Activated naive CD8-positive, alpha-beta T cell (primary cell): ENCODE data around the gene WDR5.
A peak's percentile ranks its signal among the peaks of the same experiment; 100 is the strongest.

Source experiments
- H3K27ac Mint-ChIP-seq: one replicate; pipeline ENCODE4 v1.8.0; 2021; ENCODE audit warnings: mixed read lengths
- H3K27me3 Mint-ChIP-seq: one replicate; pipeline ENCODE4 v1.8.0; 2021; ENCODE audit warnings: mixed read lengths
- H3K36me3 Mint-ChIP-seq: one replicate; pipeline ENCODE4 v1.8.0; 2021; ENCODE audit warnings: mixed read lengths
- H3K4me1 Mint-ChIP-seq: one replicate; pipeline ENCODE4 v1.8.0; 2021; ENCODE audit warnings: low read depth, mixed read lengths
- H3K4me3 Mint-ChIP-seq: one replicate; pipeline ENCODE4 v1.8.0; 2021; ENCODE audit warnings: mild to moderate bottlenecking, mixed read lengths
- H3K9me3 Mint-ChIP-seq: one replicate; pipeline ENCODE4 v1.8.0; 2021; ENCODE audit warnings: low read depth, mixed read lengths

Gene WDR5

DNA sequence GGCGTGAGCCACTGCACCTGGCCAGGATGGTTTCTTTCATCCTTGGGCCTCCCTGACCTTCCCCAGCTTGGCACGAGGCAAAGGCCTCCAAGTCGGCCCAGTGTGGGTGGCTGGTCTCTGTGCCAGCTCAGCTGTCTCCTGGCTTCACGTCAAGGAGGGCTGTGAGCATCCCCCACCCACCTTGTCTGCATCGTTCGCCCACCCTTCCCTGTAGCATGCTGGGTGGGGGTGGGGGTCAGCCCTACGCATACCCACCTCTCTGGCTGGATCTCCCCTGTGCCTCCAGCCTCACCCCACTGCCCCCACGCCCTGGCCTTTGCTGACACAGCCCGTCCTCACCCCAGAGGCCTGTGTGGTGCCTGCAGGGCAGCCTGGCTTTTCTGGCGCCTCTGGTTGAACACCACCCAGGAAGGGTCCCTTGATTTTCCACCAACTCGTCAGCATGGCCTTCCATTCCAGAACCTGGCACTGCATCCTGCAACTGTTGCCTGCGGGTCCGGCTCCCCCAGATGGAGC is 8.8 kb upstream of the WDR5 start:
- H3K36me3 Mint-ChIP-seq = no peaks in the 10 kb centered on the region
- H3K4me1 Mint-ChIP-seq = no peaks in the 10 kb centered on the region
- H3K27ac Mint-ChIP-seq = no peak overlapping the region
- H3K9me3 Mint-ChIP-seq = no peaks in the 10 kb centered on the region
- no peaks in the 10 kb centered on the region for H3K27me3 Mint-ChIP-seq
- H3K4me3 Mint-ChIP-seq = no peak overlapping the region

DNA sequence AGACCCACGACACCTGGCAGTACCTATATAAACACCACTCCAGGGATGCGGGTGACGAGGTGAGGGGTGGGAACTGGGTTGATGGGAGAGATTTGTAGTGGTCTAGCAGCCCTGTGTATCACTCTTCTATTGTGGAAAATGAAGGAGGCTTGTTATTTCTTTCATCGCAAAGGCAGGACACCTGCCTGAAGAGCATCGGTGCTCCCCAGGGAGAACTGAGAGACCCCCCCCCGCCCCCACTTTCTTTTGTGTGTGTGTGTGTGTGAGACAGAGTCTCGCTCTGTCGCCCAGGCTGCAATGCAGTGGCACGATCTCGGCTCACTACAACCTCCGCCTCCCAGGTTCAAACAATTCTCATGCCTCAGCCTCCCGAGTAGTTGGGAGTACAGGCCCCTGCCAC is 8.3 kb upstream of the WDR5 start:
- Mint-ChIP-seq H3K9me3 (no peaks in the 10 kb centered on the region), H3K27ac (no peak overlapping the region), H3K4me3 (no peak overlapping the region), H3K27me3 (no peaks in the 10 kb centered on the region), H3K36me3 (no peaks in the 10 kb centered on the region), H3K4me1 (no peaks in the 10 kb centered on the region)

DNA sequence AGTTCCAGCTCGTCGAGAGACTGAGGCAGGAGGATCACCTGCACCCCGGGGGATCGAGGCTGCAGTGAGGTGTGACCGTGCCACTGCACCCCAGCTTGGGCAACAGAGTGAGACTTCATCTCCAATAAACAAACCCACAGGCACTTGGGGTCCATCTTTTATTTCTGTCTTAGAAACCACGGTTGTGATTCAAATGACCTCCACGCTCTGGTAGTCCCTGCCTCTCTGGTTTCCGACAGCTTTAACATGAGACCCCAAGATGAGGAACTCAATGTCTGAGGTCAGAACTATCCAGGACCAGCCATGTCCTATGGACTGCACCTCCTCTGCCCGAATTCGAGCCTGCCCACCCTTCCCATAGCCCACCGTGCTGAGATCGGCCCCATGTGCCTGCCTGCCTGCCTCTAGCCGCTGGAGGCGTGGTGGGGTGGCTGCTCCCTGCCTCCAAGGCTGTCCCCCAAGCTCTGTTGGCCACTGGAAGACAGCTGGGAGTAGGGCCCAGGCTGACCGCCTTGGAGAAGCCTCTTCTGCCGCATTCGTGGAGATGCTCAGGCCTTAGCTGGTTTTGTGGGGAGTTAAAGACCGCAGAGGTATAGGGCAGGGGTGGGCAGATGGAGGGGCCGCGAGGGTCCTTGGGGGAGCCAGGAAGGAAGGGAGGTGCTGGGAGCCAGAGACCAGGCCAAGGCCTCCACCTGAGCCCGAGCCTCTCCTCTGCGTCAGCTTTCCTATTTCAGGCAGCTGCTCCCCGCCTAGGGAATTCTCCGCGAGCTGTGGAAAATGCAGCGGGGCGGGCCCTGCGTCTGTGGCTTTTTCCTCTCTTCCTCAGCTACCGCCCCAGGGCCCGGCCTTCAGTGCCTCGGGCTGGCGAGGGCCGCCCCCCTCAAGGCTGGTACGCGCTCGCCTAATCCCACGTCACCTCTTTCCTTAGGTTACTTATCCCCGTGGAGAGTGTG is 6.9 kb upstream of the WDR5 start:
- Mint-ChIP-seq H3K27ac (no peak overlapping the region), H3K9me3 (no peaks in the 10 kb centered on the region), H3K36me3 (no peaks in the 10 kb centered on the region), H3K4me1 (peaks cover 3% of the 10 kb centered on the region), H3K27me3 (no peaks in the 10 kb centered on the region), H3K4me3 (no peak overlapping the region)

DNA sequence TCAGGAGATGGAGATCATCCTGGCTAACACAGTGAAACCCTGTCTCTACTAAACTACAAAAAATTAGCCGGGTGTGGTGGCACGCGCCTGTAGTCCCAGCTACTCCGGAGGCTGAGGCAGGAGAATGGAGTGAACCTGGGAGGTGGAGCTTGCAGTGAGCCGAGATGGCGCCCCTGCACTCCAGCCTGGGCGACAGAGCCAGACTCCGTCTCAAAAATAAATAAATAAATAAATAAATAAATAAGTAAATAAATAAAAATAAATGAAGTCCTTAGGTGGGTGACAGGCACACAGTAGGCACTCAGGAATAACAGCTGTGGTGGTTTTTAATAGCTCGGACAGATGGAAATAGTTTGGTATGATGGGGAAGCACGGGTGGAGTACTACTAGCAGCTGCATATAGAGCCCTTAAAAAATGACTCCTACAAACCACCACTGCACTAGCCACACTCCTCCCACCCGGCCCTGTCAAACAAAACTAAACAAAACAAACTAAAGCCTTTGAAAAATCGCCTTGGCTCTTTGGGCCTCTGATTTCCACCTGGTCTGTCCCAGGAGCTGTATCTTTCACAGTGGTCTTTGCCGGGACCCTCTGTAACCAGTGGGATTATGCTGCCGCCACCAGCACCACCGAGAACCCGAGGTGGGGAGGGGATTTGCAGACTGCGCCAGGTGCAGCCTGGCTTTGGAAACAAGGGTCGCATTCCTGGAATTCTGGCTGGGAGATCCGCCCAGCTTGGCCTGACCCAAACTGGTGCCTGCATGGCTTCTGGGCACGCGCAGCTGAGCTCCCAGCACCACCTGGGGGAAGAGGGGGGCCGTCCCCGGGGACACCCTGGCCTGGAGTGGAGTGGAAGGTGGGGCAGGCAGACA is 5.1 kb upstream of the WDR5 start:
- no peaks in the 10 kb centered on the region for H3K9me3 Mint-ChIP-seq
- H3K4me1 Mint-ChIP-seq = peaks cover 10% of the 10 kb centered on the region
- H3K36me3 Mint-ChIP-seq = no peaks in the 10 kb centered on the region
- H3K27me3 Mint-ChIP-seq = no peaks in the 10 kb centered on the region
- H3K27ac Mint-ChIP-seq = no peak overlapping the region
- no peak overlapping the region for H3K4me3 Mint-ChIP-seq

DNA sequence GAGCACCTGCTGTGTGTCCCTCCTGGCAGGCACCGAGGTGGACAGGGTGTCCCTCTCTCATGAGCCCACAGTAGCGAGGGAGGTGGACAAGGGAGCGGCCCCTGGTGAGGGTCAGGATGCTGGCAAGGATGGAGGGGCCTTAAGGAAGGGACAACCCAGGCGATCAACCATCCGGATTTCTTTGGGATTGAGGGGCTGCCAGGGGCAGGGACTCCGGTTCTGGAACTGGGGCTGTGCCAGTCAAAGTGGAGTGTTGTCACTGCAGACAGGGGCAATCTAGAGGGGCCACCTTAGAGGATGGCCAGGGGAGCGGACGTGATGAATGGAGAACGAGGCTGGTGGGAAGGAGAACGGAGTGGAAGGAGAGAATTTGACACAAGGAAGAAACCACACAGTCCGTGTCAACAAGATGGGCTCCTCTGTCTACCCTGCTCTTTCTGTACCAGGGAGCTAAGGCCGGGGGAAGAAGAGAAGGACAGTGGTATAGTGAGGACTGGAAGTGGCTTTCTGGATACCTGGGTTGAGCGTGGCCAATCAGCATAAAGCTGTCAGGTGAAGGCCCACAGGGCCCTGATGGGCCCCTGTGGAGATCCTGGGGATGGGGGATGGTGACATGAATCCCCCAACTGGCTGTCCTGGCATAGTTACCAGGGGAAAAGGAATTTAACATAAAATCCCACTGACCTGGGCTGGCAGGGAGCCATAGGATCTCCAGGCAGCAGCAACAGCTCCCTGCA is 4.2 kb upstream of the WDR5 start:
- Mint-ChIP-seq H3K27ac (no peak overlapping the region), H3K9me3 (no peaks in the 10 kb centered on the region), H3K36me3 (no peaks in the 10 kb centered on the region), H3K4me1 (peaks cover 10% of the 10 kb centered on the region), H3K27me3 (no peaks in the 10 kb centered on the region), H3K4me3 (no peak overlapping the region)

DNA sequence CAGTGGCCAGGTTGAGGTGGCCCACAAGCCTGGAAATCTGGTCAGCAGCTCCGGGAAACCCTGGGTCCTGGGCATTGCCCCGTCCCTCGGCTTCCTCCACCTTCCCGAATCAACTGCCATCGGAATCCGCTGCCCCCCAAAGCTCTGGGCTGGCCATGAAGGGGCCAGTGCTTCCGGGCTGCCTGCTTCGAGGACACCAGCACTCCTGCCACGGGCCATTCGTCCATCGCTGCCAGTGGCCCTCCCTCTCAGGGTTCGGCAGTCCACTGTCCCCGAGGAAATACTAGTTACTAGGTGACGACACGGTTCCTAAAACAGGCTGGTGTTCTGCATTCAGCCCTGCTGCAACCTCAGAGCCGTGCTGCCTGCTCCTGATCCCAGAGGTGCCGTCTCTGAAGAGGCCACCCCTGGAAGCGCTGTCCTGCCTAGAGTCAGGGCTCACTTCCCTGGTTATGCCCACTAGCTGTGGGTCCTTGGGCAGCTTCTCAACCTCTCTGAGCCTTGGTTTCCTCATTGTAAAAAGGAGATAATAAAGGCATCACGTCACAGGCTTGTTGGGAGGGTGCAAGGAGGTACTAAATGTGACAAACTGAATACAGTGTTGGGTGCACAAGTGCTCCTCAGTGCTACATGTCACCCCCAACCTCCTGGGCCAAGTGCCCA is 3.5 kb upstream of the WDR5 start:
- Mint-ChIP-seq H3K27me3 (no peaks in the 10 kb centered on the region), H3K9me3 (no peaks in the 10 kb centered on the region), H3K27ac (no peak overlapping the region), H3K4me3 (peak overlapping the region; percentile 43), H3K4me1 (peaks cover 14% of the 10 kb centered on the region), H3K36me3 (no peaks in the 10 kb centered on the region)

DNA sequence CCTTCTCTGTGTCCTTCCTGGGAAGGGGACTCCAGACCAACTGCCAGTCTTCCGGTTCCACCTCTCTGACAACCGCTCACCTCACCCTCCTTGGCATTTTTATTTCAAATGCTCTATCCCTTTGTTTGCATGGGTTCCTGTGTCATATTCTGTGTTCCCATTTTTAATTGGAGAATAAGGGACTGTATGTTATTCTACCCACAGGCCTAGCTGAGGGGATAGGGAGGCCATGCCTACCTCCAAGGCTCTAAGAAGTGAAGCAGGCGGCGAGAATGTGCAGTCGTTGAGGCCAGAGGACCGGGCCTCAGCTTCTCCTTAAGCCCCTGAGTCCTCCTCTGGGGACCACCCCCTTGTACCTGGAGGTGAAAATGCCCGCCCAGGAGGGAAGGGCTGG is 936 bp upstream of the WDR5 start:
- peak overlapping the region; percentile 94 for H3K27ac Mint-ChIP-seq
- peak overlapping the region; percentile 88 for H3K4me3 Mint-ChIP-seq
- H3K9me3 Mint-ChIP-seq = no peaks in the 10 kb centered on the region
- H3K27me3 Mint-ChIP-seq = no peaks in the 10 kb centered on the region
- peaks cover 34% of the 10 kb centered on the region for H3K4me1 Mint-ChIP-seq
- peaks cover 7% of the 10 kb centered on the region for H3K36me3 Mint-ChIP-seq

DNA sequence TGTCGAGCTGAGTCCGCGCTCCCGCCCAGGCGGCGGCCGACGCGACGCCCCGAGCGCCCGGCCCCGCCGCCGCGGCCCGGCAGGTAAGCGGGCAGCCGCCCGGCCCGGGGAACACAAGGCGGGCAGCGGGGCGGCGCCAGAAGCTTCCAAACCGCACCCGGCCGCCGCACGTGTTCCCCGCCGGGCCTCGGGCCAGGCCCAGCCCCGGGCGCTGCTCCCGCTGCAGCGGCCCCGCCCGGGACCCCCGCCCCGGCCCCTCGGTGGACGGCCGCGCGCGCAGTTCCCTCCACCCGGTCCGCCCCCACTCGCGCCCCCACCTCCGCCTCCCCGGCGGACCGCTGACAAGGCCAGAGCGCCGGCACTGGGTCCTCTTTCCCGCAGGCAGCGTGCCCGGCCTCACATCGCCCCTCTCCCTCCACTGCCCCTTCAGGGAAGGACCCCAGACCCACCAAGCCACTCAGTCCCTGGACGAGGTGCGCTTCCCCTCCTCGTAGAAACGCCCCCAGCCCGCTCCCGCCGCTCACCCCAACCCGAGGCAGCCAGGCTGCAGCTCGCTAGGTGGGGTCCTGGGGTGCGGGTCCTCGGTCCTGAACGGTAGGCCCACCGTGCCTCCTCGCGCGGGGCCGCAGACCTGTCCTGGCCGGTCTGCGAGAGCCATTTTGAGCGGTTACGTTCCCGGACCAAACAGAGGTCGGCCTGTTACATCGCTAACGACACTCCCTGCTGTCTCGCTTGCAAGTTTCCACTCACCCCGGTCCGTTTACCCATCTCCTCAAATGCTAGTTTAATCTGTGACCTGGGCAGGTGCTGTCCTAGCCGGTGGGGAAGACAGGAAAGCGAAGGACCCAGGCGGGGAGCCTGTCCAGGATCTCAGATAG is 475 bp downstream of the WDR5 start:
- peaks cover 37% of the 10 kb centered on the region for H3K4me1 Mint-ChIP-seq
- peak overlapping the region; percentile 95 for H3K4me3 Mint-ChIP-seq
- no peaks in the 10 kb centered on the region for H3K27me3 Mint-ChIP-seq
- H3K9me3 Mint-ChIP-seq = no peaks in the 10 kb centered on the region
- H3K36me3 Mint-ChIP-seq = peaks cover 7% of the 10 kb centered on the region
- peak overlapping the region; percentile 89 for H3K27ac Mint-ChIP-seq

DNA sequence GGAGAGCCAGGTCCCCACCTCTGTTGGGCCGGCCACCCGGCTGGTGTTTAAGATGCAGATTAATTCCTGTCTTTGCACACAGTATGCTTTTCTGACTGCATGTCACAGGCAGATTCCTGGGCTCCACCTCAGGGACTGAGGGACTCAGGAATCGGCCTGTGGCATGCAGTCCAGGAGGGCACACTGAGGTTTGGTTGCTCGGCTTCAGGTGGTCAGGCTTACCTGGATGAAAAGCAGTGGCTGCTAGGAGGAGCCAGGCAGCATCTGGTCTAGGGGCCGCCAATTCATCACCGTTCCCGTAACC is 1.1 kb downstream of the WDR5 start:
- peaks cover 9% of the 10 kb centered on the region for H3K36me3 Mint-ChIP-seq
- H3K27me3 Mint-ChIP-seq = no peaks in the 10 kb centered on the region
- H3K9me3 Mint-ChIP-seq = no peaks in the 10 kb centered on the region
- H3K4me3 Mint-ChIP-seq = peak overlapping the region; percentile 95
- peaks cover 37% of the 10 kb centered on the region for H3K4me1 Mint-ChIP-seq
- H3K27ac Mint-ChIP-seq = peak overlapping the region; percentile 89

DNA sequence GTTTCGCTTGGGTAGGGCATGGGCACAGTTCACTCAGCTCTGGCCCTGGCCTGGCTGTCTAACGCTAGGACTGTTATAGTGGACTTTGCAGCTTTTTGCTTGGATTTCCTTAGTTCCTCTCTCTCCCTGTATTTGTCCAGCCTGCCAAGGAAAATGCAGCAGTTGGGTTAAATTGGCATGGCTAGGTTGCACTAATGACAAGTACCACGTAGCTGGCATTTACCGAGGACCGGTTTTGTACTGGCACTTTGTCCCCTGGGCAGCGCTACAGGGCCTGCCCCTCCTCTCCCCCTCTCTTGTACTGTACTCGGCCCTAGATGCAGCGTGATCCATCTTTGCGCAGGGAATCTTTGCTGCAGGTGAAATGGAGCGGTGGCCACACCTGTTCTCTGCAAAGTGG is 2.4 kb downstream of the WDR5 start:
- Mint-ChIP-seq H3K4me1 (peaks cover 37% of the 10 kb centered on the region), H3K27ac (peak overlapping the region; percentile 70)

DNA sequence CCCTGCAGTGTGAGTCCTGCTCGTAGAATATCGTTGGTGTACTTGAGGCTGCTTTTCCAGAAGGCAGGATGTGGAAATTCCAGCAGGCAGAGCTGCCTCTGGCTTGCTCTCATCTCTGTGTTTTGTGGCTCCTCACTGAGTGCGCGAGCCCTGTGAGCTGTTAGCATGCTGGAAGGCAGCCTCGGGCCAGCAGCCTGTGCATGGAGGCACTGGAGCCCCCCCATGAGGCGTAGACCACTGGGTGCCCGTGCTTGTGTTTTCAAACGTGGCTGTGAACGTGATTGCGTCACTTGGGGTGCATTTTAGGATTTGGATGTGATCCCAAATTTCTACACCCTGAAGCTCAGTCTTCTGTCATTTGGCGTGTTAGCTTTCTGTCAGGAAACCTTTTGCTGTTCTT is 3.2 kb downstream of the WDR5 start:
- H3K4me3 Mint-ChIP-seq = peak overlapping the region; percentile 95
- H3K9me3 Mint-ChIP-seq = no peaks in the 10 kb centered on the region
- peak overlapping the region; percentile 70 for H3K27ac Mint-ChIP-seq
- peaks cover 12% of the 10 kb centered on the region for H3K36me3 Mint-ChIP-seq
- H3K27me3 Mint-ChIP-seq = no peaks in the 10 kb centered on the region
- peaks cover 34% of the 10 kb centered on the region for H3K4me1 Mint-ChIP-seq

More for the DNA sequence above, 2.4 kb downstream of the WDR5 start:
- no peaks in the 10 kb centered on the region for H3K27me3 Mint-ChIP-seq
- H3K36me3 Mint-ChIP-seq = peaks cover 12% of the 10 kb centered on the region
- H3K4me3 Mint-ChIP-seq = peak overlapping the region; percentile 95
- H3K9me3 Mint-ChIP-seq = no peaks in the 10 kb centered on the region

DNA sequence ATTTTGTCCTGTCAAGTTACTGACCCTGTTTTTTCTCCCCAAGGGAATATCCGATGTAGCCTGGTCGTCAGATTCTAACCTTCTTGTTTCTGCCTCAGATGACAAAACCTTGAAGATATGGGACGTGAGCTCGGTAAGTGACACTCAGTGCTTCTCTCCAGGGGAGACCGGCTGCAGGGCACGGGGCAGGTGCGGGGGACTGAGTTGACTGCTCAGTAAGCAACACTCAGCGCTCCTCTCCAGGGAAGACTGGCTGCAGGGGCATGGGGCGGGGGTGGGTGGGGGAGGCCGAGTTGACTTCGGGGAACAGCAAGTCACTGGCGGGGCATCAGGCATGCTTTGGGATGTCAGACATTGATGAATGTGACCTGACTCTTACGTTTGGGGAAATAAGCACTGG is 6.0 kb downstream of the WDR5 start:
- Mint-ChIP-seq H3K4me3 (no peak overlapping the region), H3K9me3 (no peaks in the 10 kb centered on the region), H3K27me3 (no peaks in the 10 kb centered on the region), H3K4me1 (peaks cover 27% of the 10 kb centered on the region), H3K27ac (no peak overlapping the region), H3K36me3 (peaks cover 12% of the 10 kb centered on the region)

DNA sequence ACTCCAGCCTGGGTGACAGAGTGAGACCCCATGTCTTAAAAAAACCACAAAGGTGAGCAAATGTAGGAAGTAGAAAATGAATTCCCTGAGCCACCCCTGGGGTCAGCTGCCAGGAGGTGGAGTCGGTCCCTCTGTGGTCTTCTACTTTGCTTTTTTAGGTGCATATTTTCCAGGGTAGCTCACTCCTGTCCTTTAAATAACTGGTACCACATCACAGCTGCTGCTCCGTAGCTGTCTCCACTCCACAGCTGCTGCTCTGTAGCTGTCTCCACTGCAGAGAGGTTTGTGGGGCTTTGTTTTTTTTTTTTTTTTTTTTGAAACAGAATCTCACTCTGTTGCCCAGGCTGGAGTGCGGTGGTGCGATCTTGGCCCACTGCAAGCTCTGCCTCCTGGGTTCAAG is 8.9 kb downstream of the WDR5 start:
- no peaks in the 10 kb centered on the region for H3K9me3 Mint-ChIP-seq
- H3K4me1 Mint-ChIP-seq = peaks cover 6% of the 10 kb centered on the region
- no peaks in the 10 kb centered on the region for H3K27me3 Mint-ChIP-seq
- H3K36me3 Mint-ChIP-seq = peaks cover 7% of the 10 kb centered on the region
- no peak overlapping the region for H3K4me3 Mint-ChIP-seq
- no peak overlapping the region for H3K27ac Mint-ChIP-seq
